Coronary artery (tissue), 2 donors: ENCODE data around the gene PRODH2.
"Not testable (repeated sequence)": the region's sequence is repeated elsewhere in the genome, so short reads cannot be mapped to it uniquely, and the experiment has no call there.

Source experiments
- DNase-seq: peaks from one replicate; pipeline ENCODE4 v3.0.0-alpha.2; 2017; ENCODE audit warnings: low spot score
- H3K27ac ChIP-seq, 2 donors: fragments of 200-600 bp; sonication (generic); one replicate each; pipeline ENCODE4 v1.5.1; 2016 to 2019
- H3K4me3 ChIP-seq: fragments of 200-600 bp; sonication (generic); 2 replicates; pipeline ENCODE4 v1.5.1; 2016; ENCODE audit warnings: mild to moderate bottlenecking, moderate library complexity
- TF ChIP-seq, protein P1 (sequence below): fragments of 200-600 bp; sonication (generic); IDR thresholded peaks from one replicate; pipeline ENCODE4 v1.5.1; 2019; ENCODE audit warnings: antibody characterized with exemption

The PRODH2 gene

DNA sequence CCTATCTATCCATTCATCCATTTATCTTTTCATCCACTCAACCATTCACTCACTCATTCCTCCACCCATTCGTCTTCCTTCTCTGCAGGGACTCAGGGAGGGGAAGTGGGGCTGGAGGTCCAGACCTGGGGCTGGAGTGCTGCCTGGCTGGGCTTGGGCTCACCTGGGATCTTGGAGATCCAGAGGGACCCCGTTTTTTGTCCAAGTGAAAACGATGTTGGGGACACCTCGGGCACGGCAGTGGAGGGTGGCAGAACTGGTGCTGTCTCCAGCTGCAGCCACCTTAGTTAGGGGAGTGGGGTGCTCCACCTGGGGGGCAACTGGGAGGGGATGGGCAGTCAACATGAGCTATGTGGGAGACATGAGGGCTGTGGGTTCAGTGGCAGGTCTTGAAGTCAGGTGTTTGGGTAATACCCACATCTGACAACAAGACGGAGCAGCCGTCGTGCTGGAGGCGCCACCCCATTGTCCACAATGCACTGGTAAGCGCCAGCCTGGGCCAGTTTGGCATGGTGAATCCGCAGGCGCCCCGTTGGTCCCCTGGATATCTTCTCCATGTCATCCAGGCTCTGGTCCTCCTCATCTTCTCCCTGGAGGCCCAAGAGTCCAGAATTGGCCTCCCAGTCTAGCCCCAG lies 29.4 kb upstream of the PRODH2 start:
- no peak overlapping the region for H3K4me3 ChIP-seq
- DNase-seq, result no peak
- TF ChIP-seq, protein P1, sequence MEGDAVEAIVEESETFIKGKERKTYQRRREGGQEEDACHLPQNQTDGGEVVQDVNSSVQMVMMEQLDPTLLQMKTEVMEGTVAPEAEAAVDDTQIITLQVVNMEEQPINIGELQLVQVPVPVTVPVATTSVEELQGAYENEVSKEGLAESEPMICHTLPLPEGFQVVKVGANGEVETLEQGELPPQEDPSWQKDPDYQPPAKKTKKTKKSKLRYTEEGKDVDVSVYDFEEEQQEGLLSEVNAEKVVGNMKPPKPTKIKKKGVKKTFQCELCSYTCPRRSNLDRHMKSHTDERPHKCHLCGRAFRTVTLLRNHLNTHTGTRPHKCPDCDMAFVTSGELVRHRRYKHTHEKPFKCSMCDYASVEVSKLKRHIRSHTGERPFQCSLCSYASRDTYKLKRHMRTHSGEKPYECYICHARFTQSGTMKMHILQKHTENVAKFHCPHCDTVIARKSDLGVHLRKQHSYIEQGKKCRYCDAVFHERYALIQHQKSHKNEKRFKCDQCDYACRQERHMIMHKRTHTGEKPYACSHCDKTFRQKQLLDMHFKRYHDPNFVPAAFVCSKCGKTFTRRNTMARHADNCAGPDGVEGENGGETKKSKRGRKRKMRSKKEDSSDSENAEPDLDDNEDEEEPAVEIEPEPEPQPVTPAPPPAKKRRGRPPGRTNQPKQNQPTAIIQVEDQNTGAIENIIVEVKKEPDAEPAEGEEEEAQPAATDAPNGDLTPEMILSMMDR, result no peak
- no peak overlapping the region for H3K27ac ChIP-seq

DNA sequence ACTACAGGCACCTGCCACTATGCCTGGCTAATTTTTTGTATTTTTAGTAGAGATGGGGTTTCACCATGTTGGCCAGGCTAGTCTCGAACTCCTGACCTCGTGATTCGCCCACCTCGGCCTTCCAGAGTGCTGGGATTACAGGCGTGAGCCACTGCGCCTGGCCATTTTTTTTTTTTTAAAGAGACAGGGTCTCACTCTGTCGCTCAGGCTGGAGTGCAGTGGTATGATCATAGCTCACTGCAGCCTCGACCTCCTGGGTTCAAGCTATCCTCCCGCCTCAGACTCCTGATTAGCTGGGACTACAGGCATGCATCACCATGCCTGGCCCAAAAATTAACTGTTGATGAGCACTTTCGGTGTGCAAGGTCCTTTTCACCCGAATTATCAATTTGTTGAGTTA lies 23.5 kb upstream of the PRODH2 start:
- not testable (repeated sequence) for H3K4me3 ChIP-seq, DNase-seq, H3K27ac ChIP-seq

DNA sequence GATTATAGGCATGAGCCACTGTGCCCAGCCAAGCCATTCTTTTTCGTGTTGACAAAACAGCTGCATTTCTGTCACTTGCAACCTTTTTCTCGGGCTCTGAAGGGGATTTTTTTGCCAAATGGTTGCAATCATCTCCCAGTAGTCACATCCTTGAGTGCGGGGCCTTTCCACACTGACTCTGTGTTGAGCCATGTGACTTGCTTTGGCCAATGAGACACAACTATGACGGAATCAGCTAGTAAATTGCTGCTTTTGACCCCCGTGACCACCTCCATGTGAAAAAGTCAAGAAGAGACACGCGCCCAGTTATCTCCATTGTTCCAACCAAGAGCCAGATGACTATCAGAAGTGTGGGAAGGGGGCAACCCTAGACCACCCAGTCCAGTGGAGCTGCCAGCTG lies 21.3 kb upstream of the PRODH2 start:
- no peak overlapping the region for H3K27ac ChIP-seq
- TF ChIP-seq, protein P1, result no peak
- H3K4me3 ChIP-seq, result no peak overlapping the region
- DNase-seq, result no peak

DNA sequence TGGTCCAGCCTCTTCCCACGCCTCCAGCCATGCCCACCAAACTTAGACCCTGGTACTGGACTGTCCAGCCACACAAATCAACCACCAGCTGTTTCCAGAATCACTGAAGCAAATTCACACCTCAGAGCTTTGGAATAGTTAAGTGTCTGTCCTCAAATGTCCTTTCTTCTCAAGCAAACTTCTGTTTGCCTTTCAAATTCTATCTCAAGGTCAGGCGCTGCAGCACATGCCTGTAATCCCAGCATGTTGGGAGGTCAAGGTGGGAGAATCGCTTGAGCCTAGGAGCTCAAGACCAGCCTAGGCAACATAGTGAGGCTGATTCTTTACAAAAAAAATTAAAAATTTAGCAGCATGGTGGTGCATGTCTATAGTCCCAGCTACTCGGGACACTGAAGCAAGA lies 19.4 kb upstream of the PRODH2 start:
- DNase-seq, result no peak
- Histone ChIP-seq H3K4me3 (no peak overlapping the region), H3K27ac (no peak overlapping the region)
- TF ChIP-seq, protein P1, result no peak

DNA sequence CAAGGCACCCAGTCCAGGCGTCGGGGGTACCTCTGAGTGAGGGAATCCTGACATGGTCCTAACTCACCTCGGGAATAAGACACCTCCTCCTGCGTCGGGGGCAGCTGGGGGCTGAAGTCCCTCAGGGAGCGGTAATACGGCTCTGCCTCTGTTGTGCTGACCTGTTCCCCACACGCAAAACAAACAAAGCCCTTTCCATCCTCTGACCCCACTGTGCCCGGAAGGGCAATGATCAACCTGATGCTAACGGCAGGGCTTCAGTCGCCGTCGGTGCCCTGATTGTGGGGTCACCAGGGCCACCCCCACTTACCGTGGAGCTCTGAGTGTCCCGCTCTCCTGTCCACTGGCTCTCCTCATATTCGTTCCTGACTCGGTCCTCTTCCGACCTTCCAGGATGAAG lies 18.3 kb upstream of the PRODH2 start:
- DNase-seq, result no peak
- TF ChIP-seq, protein P1, result no peak
- Histone ChIP-seq H3K27ac (no peak overlapping the region), H3K4me3 (no peak overlapping the region)

DNA sequence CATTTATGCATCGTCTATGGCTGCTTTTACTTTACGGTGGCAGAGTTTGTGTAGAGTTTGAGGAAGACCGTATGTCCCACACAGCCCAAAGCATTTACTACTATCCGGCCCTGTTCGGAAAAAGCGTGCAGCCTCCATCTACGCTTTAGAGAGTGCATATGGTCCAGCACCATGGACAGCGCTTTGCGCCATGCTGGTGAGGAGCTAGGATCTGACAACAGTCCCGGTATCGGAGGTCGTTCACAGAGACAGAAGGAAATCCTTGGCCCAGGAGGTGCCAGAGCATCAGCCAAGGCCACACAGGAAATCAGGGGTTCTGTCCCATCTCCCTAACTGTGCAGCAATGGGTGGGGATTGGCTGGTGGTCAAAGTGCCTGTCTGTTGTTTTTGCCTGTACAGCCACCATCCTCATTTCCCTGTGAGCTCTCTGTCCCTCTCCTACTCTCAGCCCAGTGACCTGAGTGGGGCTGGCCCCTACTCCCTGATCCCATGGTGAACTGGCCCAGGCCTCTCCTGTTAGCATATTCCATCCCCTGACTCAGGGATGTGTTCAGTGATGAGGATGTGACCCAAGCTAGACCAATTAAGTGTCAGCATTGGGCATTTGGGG lies 16.2 kb upstream of the PRODH2 start:
- DNase-seq, result no peak
- Histone ChIP-seq H3K4me3 (no peak overlapping the region), H3K27ac (no peak overlapping the region)
- TF ChIP-seq, protein P1, result no peak

DNA sequence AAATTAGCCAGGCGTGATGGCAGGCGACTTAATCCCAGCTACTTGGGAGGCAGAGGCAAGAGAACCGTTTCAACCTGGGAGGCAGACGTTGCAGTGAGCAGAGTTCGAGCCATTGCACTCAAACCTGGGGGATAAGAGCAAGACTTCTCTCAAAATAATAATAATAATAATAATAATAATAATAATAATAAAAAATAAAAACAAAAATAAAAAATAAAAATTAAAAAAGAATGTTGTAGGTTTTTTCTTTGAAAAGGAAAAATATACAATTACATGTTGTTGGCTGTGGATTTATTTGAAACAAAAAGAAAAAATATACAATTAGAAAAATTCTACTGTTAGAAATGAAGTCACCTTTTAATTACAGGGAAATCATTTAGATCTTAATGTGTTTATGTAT lies 11.5 kb upstream of the PRODH2 start:
- Histone ChIP-seq H3K4me3 (no peak overlapping the region), H3K27ac (no peak overlapping the region)
- TF ChIP-seq, protein P1, result no peak
- no peak for DNase-seq
